ENCODE data around the gene C6.
"Not testable (repeated sequence)": the region's sequence is repeated elsewhere in the genome, so short reads cannot be mapped to it uniquely, and the experiment has no call there.

C6 gene

DNA sequence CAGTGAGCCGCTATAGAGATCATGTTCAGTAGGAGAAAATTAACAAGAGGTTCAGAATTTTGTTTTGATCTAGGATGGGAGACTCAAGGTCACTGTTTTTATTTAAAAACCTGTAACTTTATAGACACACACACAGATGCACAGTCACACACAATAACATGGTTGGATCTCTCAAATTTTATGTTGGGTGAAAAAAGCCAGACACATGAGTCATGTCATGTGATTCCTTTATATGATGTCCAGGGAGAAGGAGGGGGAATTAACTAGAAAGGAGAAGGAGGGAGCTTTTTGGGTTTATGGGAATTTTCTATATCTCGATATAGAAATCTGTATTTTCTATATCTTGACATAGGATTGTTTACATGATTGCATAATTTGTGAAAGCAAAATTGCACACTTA lies 17.1 kb downstream of the C6 start:
- DNase-seq: no peak

DNA sequence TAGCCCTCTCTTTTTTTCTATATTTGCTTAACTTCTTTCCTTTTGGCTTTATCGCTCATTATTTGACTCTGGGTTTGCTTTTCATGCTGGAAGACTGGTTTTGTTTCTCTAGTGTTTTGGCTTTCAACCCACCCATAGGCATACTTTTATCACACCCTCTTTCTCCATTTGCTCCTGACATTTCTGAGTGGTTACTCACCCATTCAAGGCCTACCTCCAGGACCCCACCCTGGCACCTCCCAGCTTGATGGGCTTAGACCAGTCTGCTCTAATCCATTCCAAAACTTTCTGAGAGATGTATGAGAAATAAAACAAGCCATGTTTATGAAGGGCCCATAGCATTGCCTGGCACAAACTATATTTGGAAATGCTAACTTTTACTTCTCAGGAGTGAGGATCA lies 18.1 kb downstream of the C6 start:
- DNase-seq: no peak

DNA sequence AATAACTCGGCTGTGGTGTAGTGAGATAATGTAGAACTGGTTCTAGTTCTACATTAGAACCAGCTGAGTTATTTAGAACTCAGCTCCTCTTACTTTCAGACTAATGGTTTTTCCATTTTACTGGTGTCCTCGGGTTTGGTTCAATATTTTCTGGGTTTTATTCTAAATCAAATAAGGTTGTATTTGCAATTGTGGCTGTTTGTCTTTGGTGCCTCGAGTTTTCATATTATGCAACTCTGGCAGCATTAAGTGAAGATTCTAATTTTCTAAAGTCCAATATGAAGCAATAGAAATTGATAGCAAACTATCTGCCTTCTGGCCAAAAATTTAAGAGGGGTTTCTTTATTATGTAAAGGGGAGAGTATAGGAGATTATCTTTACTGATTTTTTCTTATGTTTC lies 19.0 kb downstream of the C6 start:
- DNase-seq: no peak

DNA sequence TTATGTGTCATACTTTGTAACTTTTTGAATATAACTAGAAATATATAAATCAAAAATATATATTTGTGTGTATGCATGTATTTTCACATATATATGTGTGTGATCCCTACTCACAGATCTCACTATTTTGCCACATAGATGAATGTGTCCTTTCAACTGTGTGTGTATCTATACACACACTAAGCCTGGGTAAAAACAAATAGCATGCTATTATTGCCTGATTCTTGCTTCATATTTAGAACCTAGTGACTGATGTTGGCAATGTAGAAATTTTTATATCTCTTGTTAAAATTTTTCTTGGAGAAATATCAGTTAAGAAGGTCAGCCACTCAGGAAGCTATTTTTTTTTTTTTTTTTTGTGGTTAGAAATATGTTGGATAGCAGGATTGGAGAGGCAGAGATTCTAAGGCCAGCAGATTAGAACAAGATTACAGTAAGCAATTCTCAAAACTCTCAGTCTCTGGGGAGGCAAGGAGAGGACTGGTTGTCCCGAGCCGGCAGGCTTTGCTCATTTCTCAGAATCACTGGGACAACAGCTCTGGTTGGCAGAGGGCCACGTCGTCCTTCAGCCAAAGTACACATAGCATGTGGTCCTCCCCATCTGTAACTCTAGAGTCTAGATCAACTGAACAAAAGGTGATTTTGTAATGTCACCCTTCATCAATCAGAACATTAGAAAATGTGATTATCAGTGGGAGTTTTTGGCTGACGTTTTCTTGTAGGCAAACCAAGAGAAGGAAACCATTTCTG lies 19.7 kb downstream of the C6 start:
- DNase-seq: peak; percentile 56

DNA sequence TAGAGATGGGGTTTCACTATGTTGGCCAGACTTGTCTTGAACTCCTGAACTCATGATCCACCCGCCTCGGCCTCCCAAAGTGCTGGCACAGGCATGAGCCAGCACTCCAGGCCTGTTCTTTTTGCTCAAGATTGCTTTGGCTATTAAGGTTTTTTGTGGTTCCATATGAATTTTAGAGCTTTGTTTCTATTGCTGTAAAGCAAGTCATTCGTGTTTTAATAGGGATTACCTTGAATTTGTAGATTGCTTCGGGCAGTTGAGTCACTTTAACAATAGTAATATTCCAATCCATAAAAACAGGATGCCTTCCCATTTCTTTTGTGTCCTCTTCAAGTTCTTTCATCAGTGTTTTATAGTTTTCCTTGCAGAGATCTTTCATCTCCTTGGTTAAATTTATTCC lies 22.1 kb downstream of the C6 start:
- DNase-seq: no peak

DNA sequence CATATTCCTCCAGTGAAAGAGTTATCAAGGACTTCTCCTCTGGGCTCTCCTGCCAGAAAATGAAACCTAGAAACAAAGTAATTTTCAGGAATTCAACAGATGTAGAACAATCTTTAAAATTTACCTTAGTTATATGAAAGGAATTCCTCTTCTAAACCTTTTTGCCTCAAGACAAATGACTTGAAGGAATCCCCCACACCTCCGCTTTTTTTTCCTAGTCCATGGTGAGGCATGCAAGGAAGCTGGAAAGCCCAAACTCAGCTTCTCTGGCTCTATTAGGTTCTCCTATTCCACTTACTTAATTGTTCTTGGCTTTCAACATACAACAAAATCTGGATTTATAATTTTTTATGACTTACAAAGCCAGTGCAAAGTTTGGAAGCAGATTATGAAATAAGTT lies 27.2 kb downstream of the C6 start:
- DNase-seq: no peak

DNA sequence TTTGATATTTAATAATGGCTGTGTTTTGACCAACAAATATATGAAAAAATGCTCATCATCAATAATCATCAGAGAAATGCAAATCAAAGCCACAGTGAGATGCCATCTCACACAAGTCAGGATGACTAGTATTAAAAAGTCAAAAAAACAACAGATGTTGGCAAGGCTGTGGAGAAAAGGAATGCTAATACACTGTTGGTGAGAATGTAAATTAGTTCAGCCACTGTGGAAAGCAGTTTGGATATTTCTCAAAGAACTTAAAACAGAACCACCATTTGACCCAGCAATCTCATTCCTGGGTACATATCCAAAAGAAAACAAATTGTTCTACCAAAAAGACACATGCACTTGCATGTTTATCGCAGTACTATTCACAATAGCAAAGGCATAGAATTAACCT lies 30.0 kb downstream of the C6 start:
- DNase-seq: not testable (repeated sequence)

DNA sequence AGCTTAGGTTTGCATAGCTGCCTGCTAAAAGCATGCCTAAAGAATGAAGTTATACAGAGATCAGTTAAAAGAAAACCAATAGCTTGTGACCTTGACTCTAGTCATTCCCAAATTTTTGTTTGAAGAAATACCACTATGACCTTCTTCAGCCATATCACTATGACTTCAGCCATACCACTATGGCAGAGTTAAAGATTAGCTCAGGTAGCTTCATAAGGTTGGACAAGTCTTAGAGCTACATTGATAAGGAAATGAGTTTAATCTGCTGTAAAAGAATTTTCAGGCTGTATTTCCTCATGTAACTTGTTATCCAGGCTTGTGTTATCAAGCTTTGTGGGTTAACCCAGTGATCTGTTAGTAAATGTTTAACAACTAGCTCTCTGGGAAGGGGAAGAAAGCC lies 30.7 kb downstream of the C6 start:
- peak; percentile 38 for DNase-seq

DNA sequence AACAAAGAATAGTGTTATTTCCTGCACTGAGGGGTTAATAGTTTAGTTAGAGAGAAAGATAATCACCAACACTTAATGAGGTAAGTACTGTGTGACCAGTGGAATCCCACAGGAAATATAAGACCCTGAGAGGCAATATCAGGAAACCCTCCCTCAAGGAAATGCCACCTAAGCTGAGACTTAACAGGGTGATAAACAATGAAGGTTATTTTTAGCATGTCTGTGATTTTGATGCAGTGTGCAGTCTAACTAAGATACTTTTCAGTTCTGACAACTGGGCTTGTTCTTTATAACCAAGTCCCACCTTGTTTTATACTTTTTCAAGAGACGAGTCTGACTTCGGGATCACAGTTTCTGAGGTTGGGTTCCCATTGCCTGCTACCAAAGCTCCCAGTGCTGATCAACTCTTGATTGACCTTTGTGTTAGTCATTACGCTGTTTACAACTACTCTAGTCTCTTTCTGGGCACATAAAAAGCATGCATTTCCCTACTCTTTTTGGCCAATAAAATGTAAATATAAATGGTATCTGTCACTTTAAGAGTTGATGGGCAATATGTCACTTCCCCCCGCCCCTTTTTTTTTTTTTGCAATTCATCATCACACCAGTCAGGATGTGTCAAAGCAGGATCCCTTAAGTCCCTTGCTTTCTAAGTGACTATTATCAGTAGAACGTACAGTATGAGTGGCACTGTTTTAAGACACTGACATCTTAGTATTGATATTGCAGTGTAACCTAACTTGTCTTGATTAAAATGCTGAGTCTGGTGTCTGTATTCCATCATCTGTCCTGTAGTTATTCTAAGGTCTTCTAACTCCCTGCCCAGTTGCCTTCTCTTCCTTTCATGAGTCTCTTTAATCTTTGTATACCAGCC lies 31.4 kb downstream of the C6 start:
- no peak for DNase-seq

DNA sequence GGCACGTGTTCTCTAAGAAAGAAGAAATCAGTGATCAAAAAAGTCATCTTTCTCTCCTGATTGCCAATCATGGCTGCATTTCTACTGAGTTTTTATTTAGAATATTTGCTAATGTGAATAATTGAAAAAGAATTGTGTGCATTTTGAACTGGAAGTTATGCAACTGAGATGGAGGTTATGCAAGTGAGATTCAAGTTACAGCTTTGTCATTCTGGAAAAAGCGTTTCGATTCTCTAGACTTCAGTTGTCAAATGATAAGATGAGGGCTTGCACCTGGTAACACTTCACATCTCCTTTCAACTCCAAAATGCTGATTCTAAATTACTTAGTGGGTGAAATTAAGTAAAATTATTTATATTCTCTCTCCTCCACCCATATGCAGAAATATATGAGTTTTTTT lies 36.4 kb downstream of the C6 start:
- no peak for DNase-seq

DNA sequence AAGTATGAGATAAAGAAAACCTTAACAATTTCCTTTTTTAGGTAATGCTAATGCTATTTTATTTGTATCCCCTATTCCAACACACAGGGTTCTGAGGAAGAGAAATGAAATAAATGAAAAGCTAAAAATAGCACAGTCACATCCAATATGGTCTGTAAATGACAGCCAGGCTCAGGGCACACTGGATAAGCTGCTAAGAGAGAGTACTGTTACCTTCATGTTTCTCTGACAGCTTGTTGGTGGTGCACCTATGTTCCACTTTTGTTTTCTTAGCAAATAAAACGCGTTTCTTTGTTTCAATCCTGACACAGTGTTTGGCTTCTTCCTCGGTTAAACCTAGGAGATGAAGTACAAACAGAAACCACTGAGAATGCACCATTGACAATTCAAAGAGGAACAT lies 41.3 kb downstream of the C6 start:
- no peak for DNase-seq

DNA sequence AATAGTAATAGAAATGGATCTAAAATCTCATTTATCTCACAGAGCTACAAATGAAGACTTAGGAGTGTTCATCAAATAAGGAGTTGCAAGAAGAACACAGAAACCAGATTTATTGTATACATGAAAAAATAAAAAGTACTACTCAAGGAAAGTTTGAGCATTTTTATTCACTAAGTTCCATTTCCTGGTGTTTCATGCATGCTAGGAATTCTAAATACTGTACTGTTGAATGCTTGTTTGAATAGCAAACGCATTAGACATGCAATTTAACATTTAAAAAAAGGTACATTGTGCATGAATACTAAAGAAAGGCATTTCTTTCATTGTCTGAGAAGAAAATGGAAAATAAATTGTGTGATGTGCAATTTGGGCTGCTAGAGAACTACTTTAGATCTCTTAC lies 52.1 kb downstream of the C6 start:
- DNase-seq: no peak

DNA sequence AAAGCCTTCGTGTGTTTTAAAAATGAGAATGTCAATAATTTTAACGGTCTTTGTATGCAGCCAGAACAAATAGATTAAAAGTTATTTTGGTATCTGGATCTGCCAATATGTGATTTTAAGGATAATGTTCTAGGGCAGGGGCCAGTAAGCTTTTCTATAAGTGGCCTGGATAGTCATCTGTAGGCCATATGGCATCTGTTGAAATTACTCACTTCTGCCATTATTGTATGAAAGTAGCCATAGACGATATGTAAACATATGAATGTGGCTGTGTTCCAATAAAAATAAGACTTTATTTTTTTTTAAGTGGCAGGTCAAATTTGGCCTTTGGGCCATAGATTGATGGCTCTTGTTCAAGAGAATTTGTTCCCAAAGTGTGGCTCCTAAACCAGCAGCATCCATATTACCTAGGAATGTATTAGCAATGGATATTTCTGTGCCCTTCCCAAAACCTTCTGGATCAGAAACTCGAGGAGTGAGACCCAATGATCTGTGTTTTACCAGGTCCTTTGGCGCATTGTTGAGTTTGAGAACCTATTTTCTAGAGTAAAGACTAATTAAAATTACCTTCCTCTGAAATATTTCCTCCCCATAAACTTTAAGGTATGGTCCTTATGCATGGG lies 55.9 kb downstream of the C6 start:
- DNase-seq: peak; percentile 29

DNA sequence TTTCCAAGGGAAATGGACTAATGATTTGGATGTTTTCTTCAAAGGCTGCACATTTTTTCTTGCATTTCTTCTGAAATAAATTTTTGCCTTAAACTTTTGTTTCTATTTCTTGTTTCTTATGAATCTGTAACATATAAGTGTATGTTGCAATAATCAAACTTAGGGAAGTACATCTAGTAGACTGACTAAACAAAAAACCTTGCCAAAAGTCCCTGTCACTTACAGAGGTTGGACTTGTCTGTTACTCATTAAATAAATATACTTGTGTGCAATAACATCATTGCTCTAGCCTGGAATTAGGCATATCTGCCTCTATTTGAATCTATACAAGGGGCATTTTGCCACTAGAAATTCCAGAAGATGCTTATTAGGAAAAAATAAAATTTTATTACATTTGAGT lies 56.6 kb downstream of the C6 start:
- peak; percentile 33 for DNase-seq

DNA sequence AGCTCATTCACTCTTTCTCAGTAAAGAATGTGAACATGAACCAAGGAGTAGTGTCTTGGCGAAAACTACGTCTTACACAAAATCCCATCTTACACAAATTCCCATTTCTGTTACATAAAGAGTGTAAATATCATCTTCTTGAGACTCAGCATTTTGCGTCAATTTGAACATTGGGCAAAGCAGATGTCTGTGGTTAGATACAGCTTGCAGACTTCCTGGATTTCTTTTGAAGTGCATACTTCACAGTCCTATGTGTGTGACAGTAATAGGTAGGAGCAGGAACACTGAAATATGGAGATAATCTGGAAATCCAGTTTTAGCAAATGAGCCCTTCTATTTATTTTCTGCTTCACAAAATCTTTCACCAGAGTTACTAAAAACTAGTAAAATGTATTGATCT lies 58.8 kb downstream of the C6 start:
- DNase-seq: peak; percentile 35

DNA sequence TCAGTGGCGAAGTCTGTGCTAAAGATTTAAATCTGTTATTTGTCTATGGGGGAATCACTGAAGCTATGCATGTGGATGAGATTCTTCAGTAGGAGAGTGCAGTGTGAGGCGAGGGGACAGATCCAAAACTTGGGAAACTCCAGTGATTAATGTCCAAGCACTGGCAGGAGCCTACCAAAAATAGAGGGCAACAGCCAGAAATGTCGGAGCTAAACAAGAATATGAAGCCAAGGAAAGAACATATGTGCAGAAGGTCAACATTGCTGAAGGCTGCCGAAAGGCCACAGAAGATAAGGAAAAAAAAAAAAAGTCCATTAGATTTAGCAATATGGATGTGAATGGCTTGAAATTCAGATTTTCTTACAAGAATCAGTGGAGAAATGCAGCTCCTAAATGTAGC lies 61.8 kb downstream of the C6 start:
- no peak for DNase-seq

DNA sequence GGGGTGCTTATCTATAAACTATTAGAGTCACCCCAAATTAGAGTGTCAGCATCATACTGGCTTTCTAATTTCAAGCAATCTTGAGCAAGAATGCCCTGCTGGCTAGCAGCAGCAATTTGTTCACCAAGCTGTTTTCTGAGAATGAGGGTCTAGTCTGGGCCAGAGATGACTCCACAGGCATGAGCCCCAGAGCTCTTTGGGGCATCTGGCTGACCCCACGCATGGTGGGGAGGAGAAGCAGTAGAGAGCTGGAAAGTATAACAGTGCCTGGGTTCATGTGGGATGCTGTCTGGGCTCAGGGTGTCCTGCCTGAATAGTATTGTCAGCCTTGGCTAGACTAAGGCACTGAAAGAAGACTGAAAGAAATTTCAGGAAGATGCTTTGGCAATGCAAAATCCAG lies 64.9 kb downstream of the C6 start:
- DNase-seq: no peak

DNA sequence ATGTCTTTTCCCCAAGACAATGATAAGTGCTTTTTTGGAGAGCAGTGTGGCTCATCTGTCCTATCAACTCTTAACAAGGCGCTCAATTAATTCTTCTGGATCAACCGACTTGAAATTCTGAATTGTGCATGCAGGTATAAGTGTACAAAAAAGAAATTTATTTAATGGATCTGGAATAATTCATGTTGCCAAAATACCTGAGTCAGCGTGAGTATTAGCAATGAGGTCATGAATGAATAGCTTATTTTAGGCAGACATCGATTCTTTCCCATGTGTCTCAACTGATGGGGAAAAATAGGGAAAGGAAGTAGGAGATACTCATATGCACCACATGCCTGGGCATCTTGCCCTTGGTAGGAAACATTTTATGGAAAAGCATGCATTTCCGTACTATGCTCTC lies 68.0 kb downstream of the C6 start:
- DNase-seq: no peak

DNA sequence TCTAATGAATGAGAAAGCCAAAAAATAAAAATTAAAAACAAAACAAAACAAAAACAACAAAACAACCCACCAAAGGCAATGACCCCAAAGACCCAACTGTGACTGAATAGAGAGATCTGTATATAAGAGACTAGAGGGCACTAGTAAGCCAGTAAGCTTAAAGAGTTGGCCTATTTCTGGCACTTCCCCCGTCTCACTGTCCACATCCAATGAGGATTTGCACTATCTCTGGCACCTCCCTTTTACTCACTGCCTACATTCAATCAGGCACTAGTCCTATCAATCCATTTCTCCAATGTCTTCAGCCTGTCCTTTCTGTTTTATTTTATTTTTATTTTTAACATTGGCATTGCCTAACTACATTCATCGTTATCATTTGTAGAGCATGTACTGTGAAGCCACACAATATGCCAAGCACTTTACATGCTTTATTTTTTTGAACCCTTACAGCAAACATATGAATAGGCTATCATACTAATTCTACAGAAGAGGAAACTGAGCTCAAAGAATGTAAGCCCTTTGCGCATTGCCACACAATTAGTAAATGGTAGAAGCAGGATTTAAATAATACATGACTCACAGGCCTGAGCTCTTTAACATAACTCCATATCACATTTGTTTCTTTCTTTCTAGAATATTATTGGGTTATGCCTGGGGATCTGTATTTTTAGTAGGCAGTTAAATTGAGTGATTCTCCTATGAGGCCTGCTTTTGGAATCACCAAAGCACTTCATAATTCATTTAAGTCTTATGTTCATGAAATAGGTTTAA lies 70.0 kb downstream of the C6 start:
- DNase-seq: no peak

DNA sequence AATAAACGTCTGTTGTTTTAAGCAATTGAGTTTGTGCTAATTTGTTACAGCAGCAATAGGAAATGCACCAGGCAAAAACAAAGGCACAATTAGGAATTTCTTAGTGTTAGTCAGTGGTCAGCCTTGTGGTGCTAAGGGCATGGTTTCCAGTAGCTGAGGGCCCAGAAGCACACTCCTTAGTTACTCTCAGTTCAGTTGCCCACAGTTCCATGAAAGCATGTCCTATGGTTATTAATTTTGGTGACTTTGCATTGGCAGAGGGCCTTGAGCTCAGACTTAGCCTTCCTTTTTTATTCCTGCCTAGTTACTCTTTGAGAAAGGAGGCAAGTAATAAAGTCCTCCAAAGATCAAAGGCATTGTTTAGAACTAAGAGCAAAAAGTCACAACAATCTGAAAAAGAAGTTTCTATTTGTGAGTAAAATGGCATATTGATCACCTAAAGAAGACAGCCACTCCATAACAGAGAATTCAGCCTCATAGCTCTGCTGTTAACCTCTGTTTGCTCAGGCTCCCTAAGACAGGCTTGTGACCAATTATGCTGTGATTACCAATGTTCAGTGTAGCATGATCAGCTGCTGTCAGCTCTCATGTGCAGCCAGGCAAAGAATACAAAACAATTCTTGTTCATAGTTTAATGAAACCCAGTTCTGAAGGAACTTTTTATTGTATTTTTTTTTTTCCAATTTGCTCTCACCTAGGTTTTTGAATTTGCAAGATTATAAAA lies 85.2 kb downstream of the C6 start:
- peak; percentile 13 for DNase-seq

DNA sequence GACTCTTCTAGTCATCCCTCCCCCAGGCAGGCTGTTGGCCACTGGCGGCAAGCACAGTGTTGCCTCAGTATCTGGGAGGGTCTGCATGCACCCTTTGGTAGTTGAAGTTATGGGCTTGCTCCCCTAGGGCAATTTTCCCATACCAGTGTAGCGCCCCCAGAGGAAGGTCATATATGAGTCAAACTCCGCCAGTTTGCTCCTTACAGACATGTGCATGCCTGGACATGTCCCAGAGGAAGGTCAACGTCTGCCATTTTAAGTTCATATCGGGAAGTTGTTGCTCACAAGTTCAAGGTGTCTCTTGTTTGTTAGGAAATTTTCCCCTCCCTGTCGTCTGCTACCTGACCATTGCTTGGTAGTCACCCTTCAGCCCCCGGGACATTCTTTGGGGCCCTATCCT lies 90.9 kb downstream of the C6 start:
- DNase-seq: peak; percentile 4

DNA sequence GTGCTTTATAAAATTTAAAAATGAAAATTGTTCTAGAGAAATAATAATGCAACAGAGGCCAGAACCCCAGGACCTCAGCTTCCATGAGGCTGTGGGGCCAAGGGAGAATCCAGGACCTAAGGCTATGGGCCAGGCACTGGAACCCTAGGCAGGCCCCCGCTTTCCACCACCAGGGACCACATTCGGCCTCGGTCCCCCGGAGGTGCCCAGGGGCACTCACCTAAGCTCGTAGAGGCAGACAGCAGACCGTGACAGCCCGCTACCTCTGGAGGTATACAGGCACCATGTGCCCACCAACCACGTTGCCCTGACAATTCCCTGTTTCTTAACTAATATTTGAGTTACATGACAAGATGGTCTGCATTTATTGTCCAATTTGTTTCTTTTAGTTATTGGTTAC lies 92.7 kb downstream of the C6 start:
- DNase-seq: no peak

DNA sequence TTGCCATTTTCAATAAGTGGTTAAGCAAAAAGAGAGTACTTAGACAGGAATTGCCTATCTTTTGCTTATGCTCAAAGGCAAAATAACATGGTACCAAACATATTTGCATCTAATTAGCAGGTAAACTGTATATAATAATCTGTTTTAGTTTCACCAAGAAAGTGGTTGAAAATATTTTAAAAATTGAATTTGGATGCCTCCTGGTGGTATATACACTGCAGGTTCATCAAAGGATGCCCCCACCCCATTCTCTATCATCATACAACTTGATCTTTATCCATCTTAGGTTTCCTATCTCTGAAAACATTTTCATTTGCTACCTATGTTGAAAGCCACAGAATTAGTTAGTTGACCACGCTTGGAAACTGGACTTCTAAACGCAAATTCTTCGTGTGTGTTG lies 95.2 kb downstream of the C6 start:
- DNase-seq: no peak

Measured in DMS53 (cell line).